SK-N-SH (cell line): ENCODE results near the gene ODAD3. TPM values are rescaled to one million over a fixed set of nuclear protein-coding genes. Genes with fewer than 3 reads are reported as not detected.
"Not testable (repeated sequence)": the region's sequence is repeated elsewhere in the genome, so short reads cannot be mapped to it uniquely, and the experiment has no call there.

Source experiments
- CTCF ChIA-PET: fragments of 300-600, 350-600 bp; formaldehyde crosslinking; extraction: SDS; loops from one replicate; lab custom pipeline; 2021; lab: Yijun Ruan, JAX
- POLR2A ChIA-PET: fragments of 350-600 bp; sonication (Branson Sonifier 250); formaldehyde crosslinking; extraction: SDS; loops from one replicate; lab custom pipeline; 2020; ENCODE audit warnings: antibody characterized with exemption, inconsistent platforms; lab: Yijun Ruan, JAX
- DNase-seq: peaks from one replicate; pipeline ENCODE4 v3.0.0; 2012
- H2AFZ ChIP-seq: fragments of 200-600 bp; sonication (generic); 2 replicates; pipeline ENCODE4 v1.8.1; 2016; ENCODE audit warnings: antibody characterized with exemption, mild to moderate bottlenecking, low read depth
- H3F3A ChIP-seq: fragments of 200-600 bp; sonication (generic); replicated peaks from 2 replicates; pipeline ENCODE3; 2016; ENCODE audit warnings: antibody characterized with exemption, mild to moderate bottlenecking; ENCODE audit not compliant: insufficient read depth
- H3K27ac ChIP-seq, 2 experiments: fragments of 200-500 bp in 1 of 2; fragments of 200-600 bp in 1 of 2; sonication (Bioruptor generic) in 1 of 2; sonication (generic), shearing (Covaris generic) in 1 of 2; 2 replicates each; pipeline versions ENCODE4 v1.5.1 to v1.6.1; 2014 to 2016; ENCODE audit warnings: low read depth in 2 of 2, inconsistent platforms in 1 of 2, low read length in 1 of 2, mild to moderate bottlenecking in 1 of 2, mixed read lengths in 1 of 2
- H3K27me3 ChIP-seq: fragments of 200-600 bp; sonication (generic), shearing (Covaris generic); 2 replicates; pipeline ENCODE4 v1.6.1; 2016; ENCODE audit warnings: mixed run types; ENCODE audit not compliant: insufficient read depth
- H3K36me3 ChIP-seq, 2 experiments: fragments of 200-500 bp in 1 of 2; fragments of 200-600 bp in 1 of 2; sonication (Bioruptor generic) in 1 of 2; sonication (generic) in 1 of 2; replicated peaks in 1 of 2; 2 replicates each; pipeline versions ENCODE3 to v1.5.1; 2014 to 2016; ENCODE audit warnings: low read length in 1 of 2, mild to moderate bottlenecking in 1 of 2; ENCODE audit not compliant: insufficient read depth in 2 of 2, control insufficient read depth in 1 of 2
- H3K4me1 ChIP-seq, 2 experiments: fragments of 200-500 bp in 1 of 2; fragments of 200-600 bp in 1 of 2; sonication (Bioruptor generic) in 1 of 2; sonication (generic), shearing (Covaris generic) in 1 of 2; 2 replicates each; pipeline versions ENCODE4 v1.5.1 to v1.6.1; 2014 to 2016; ENCODE audit warnings: low read depth in 1 of 2, low read length in 1 of 2, mixed run types in 1 of 2; ENCODE audit not compliant: insufficient read depth in 2 of 2, control insufficient read depth in 1 of 2
- H3K4me2 ChIP-seq: fragments of 200-600 bp; sonication (generic), shearing (Covaris generic); 2 replicates; pipeline ENCODE4 v1.6.1; 2017; ENCODE audit warnings: mixed run types
- H3K4me3 ChIP-seq, 2 experiments: fragments of 200-500 bp in 1 of 2; fragments of 200-600 bp in 1 of 2; sonication (Bioruptor generic) in 1 of 2; sonication (generic), shearing (Covaris generic) in 1 of 2; 2 replicates each; pipeline versions ENCODE4 v1.5.1 to v1.8.1; 2014 to 2016; ENCODE audit warnings: low read depth in 2 of 2, inconsistent platforms in 1 of 2, low read length in 1 of 2, mild to moderate bottlenecking in 1 of 2, mixed read lengths in 1 of 2, moderate library complexity in 1 of 2
- H3K79me2 ChIP-seq: fragments of 200-600 bp; sonication (generic); 2 replicates; pipeline ENCODE4 v1.8.1; 2017; ENCODE audit warnings: mild to moderate bottlenecking; ENCODE audit not compliant: insufficient read depth
- H3K9ac ChIP-seq: fragments of 200-600 bp; sonication (generic); 2 replicates; pipeline ENCODE4 v1.6.1; 2017; ENCODE audit warnings: mixed run types
- H3K9me2 ChIP-seq: fragments of 200-600 bp; sonication (generic); 2 replicates; pipeline ENCODE4 v1.6.1; 2017; ENCODE audit warnings: mixed run types
- H3K9me3 ChIP-seq: fragments of 200-600 bp; sonication (generic); 2 replicates; pipeline ENCODE4 v1.6.1; 2017; ENCODE audit warnings: mixed run types, mild to moderate bottlenecking, moderate library complexity
- H4K20me1 ChIP-seq: fragments of 200-600 bp; sonication (generic); 2 replicates; pipeline ENCODE4 v1.6.1; 2017; ENCODE audit warnings: mild to moderate bottlenecking, mixed run types; ENCODE audit not compliant: insufficient read depth
- CHD2 ChIP-seq: fragments of 150-350 bp; IDR thresholded peaks from 2 replicates; pipeline ENCODE4 v1.6.1; 2018; ENCODE audit warnings: low read length; ENCODE audit not compliant: partially characterized antibody
- FOSL2 ChIP-seq: IDR thresholded peaks from 2 replicates; pipeline ENCODE4 v1.4.0; 2012; ENCODE audit warnings: low read depth, mild to moderate bottlenecking, moderate library complexity, borderline replicate concordance
- MEF2A ChIP-seq: IDR thresholded peaks from 2 replicates; pipeline ENCODE4 v1.4.0; 2012; ENCODE audit warnings: low read depth, borderline replicate concordance
- MXI1 ChIP-seq: IDR thresholded peaks from 2 replicates; pipeline ENCODE4 v1.6.1; 2012; ENCODE audit warnings: mild to moderate bottlenecking, low read depth, low read length, improper control_type of control experiment
- RAD21 ChIP-seq: IDR thresholded peaks from 2 replicates; pipeline ENCODE4 v1.6.1; 2012; ENCODE audit warnings: mild to moderate bottlenecking, low read length
- SMC3 ChIP-seq: IDR thresholded peaks from 2 replicates; pipeline ENCODE4 v1.6.1; 2012; ENCODE audit warnings: low read depth, low read length, improper control_type of control experiment
- TCF12 ChIP-seq: IDR thresholded peaks from 2 replicates; pipeline ENCODE4 v1.4.0; 2012
- YY1 ChIP-seq: IDR thresholded peaks from 2 replicates; pipeline ENCODE4 v1.4.0; 2012; ENCODE audit warnings: low read depth, mild to moderate bottlenecking
- WGBS: methylation state at CpG from one replicate; pipeline ENCODE4 v1.1.6; 2017; ENCODE audit warnings: low lambda C conversion rate; 5-methylcytosine and 5-hydroxymethylcytosine counted together
- polyA plus RNA-seq, 3 experiments: library from polyadenylated mRNA; depleted of rRNA; stranded (reverse); fragments of >200 nt; gene quantifications; 2 replicates each; pipeline ENCODE4 v1.2.3, GENCODE V29; 2012
- TF ChIP-seq, protein P1 (sequence below): IDR thresholded peaks from 2 replicates; pipeline ENCODE4 v1.4.0; 2012; ENCODE audit warnings: low read depth, borderline replicate concordance
- TF ChIP-seq, protein P2 (sequence below): fragments of 150-350 bp; IDR thresholded peaks from 2 replicates; pipeline ENCODE4 v1.6.1; 2017; ENCODE audit warnings: antibody characterized with exemption, low read length, low read depth, borderline replicate concordance
- TF ChIP-seq, protein P3 (sequence below): fragments of 150-350 bp; IDR thresholded peaks from 2 replicates; pipeline ENCODE4 v1.6.1; 2016; ENCODE audit warnings: mild to moderate bottlenecking, low read depth, low read length
- TF ChIP-seq, protein P4 (sequence below): fragments of 200-600 bp; sonication (generic); IDR thresholded peaks from 2 replicates; pipeline ENCODE4 v1.6.1; 2017; ENCODE audit warnings: antibody characterized with exemption, mild to moderate bottlenecking, moderate library complexity

ODAD3 gene
- polyA plus RNA-seq, 1 of the 3 experiments (the other 2 are of a cell fraction) = 4.2 TPM

DNA sequence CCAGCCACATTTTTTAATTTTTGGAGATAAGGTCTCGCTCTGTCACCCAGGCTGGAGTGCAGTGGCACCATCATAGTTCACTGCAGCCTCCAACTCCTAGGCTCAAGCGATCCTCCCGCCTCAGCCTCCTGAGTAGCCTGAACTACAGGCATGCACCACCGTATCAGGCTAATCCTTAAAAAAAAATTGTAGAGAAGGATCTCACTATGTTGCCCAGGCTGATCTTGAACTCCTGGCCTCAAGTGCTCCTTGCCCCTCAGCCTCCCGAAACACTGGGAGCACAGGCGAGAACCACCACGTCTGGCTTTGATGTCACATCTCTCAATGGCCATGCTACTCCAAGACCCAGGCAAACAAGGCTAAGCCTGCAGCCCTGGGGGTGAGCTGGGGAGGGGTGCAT is 21.7 kb upstream of the ODAD3 start (continued):
- TF ChIP-seq, protein P1, sequence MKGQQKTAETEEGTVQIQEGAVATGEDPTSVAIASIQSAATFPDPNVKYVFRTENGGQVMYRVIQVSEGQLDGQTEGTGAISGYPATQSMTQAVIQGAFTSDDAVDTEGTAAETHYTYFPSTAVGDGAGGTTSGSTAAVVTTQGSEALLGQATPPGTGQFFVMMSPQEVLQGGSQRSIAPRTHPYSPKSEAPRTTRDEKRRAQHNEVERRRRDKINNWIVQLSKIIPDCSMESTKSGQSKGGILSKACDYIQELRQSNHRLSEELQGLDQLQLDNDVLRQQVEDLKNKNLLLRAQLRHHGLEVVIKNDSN = no peak
- no peak for TF ChIP-seq MEF2A
- no peak for TF ChIP-seq MXI1
- no peak for TF ChIP-seq TCF12
- TF ChIP-seq, protein P2, sequence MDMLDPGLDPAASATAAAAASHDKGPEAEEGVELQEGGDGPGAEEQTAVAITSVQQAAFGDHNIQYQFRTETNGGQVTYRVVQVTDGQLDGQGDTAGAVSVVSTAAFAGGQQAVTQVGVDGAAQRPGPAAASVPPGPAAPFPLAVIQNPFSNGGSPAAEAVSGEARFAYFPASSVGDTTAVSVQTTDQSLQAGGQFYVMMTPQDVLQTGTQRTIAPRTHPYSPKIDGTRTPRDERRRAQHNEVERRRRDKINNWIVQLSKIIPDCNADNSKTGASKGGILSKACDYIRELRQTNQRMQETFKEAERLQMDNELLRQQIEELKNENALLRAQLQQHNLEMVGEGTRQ = no peak
- TF ChIP-seq CHD2 = no peak
- no peak for TF ChIP-seq FOSL2

DNA sequence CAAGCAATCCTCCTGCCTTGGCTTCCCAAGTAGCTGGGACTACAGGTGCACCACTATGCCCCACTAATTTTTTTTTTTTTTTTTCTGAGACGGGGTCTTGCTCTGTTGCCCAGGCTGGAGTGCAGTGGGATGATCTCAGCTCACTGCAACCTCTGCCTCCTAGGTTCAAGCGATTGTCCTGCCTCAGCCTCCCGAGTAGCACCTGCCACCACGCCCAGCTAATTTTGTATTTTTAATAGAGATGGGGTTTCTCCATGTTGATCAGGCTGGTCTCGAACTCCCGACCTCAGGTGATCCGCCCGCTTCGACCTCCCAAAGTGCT is 20.3 kb upstream of the ODAD3 start:
- H3K27ac ChIP-seq, H3F3A ChIP-seq, DNase-seq, H3K79me2 ChIP-seq, H3K4me3 ChIP-seq, H3K9me2 ChIP-seq, H3K4me1 ChIP-seq, H2AFZ ChIP-seq, POLR2A ChIA-PET, H3K36me3 ChIP-seq, H3K4me2 ChIP-seq, H3K9ac ChIP-seq, H3K27me3 ChIP-seq, H3K9me3 ChIP-seq, H4K20me1 ChIP-seq: not testable (repeated sequence)
- 83% methylated on average over 9 of the region's 9 CpGs for WGBS
- CTCF ChIA-PET = interaction anchor here (1.1 to 1.7 kb wide), 4 partner anchors 12 to 75 kb away, joined by 3 to 5 read pairs (median 4); partner anchors contain the start of genes ODAD3 and PRKCSH

DNA sequence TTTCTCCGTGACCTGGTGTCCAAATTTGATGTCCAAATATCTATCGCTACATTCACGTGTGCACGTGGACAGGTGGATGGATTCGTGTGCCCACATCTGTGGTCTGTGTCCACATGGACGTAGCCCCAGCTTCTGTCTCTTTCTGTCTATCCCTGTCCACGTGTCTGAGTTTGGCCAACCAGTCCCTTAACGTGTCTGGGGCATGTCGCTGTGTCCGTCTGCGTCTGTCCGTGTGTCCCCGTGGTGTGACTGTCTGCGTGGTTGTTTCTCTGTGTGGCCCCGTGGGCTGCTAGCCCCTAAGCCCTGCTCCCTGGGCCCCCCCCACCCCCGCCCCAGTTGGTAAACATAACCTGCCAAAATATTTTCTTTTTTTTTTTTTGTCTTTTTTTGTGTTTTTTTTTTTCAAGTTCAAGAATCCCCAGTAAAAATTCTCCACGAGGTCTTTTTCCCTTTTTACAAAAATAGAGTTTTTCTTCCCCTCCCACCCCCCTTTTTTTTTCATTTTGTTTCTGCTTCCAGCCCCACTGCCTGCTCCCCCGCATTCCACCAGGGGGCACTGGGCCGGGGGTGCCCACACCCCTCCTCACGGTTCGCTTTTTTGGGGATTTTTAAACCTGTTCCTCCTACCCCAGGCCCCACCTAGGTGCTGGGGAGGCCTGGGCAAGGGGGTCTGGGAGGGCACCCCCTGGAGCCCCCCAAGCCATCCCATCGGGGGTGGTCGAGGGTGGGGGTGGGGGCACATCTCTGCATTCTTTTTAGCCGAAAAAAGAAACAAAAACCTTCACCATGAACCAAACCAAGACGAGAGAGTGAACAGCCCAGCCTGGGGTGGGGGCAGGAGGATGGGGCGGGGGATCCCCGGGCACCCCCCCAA is 18.8 kb upstream of the ODAD3 start:
- no peak for TF ChIP-seq SMC3
- TF ChIP-seq, protein P3, sequence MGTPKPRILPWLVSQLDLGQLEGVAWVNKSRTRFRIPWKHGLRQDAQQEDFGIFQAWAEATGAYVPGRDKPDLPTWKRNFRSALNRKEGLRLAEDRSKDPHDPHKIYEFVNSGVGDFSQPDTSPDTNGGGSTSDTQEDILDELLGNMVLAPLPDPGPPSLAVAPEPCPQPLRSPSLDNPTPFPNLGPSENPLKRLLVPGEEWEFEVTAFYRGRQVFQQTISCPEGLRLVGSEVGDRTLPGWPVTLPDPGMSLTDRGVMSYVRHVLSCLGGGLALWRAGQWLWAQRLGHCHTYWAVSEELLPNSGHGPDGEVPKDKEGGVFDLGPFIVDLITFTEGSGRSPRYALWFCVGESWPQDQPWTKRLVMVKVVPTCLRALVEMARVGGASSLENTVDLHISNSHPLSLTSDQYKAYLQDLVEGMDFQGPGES = no peak
- TF ChIP-seq, protein P1 = no peak
- TF ChIP-seq RAD21 = peak; percentile 10; the same call in 1 of the 2 replicates
- no peak for TF ChIP-seq YY1
- TF ChIP-seq, protein P4, sequence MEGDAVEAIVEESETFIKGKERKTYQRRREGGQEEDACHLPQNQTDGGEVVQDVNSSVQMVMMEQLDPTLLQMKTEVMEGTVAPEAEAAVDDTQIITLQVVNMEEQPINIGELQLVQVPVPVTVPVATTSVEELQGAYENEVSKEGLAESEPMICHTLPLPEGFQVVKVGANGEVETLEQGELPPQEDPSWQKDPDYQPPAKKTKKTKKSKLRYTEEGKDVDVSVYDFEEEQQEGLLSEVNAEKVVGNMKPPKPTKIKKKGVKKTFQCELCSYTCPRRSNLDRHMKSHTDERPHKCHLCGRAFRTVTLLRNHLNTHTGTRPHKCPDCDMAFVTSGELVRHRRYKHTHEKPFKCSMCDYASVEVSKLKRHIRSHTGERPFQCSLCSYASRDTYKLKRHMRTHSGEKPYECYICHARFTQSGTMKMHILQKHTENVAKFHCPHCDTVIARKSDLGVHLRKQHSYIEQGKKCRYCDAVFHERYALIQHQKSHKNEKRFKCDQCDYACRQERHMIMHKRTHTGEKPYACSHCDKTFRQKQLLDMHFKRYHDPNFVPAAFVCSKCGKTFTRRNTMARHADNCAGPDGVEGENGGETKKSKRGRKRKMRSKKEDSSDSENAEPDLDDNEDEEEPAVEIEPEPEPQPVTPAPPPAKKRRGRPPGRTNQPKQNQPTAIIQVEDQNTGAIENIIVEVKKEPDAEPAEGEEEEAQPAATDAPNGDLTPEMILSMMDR = peak; percentile 51
- Histone ChIP-seq H3K4me2 (no peak overlapping the region), H3F3A (peaks cover 9% of the 10 kb centered on the region), H2AFZ (no peak overlapping the region), H3K9me2 (no peaks in the 10 kb centered on the region), H3K4me1 (no peaks in the 10 kb centered on the region), H3K27me3 (no peaks in the 10 kb centered on the region), H3K9me3 (no peaks in the 10 kb centered on the region), H3K27ac (peak overlapping the region in 1 of 2 experiments; percentile 59; a peak in 1 of 4 replicates), H3K36me3 (peaks cover 7 to 8% of the 10 kb centered on the region in 2 experiments), H4K20me1 (no peaks in the 10 kb centered on the region), H3K4me3 (no peak overlapping the region; a peak in 1 of 4 replicates), H3K79me2 (no peaks in the 10 kb centered on the region), H3K9ac (no peak overlapping the region)
- POLR2A ChIA-PET = no interaction called here
- CTCF ChIA-PET = interaction anchor here (1.3 to 2.2 kb wide), 5 partner anchors 15 to 172 kb away, joined by 4 to 17 read pairs (median 4); partner anchors contain the start of gene SWSAP1
- WGBS = 80% methylated on average over 27 of the region's 27 CpGs
- peak; percentile 86 for DNase-seq
